Heart right ventricle (tissue), 16 donors: Measurements from ENCODE around the gene ESYT2. TPM values are rescaled to one million over a fixed set of nuclear protein-coding genes. Genes with fewer than 3 reads are reported as not detected.
A peak's percentile ranks its signal among the peaks of the same experiment; 100 is the strongest.

ENCODE experiments used
- ATAC-seq, 8 donors: fragments of 200-7000 bp; cut with Tn5 transposase; one replicate each; pipeline ENCODE4 v1.9.1; 2020; ENCODE audit warnings: mild to moderate bottlenecking in 8 of 8, moderate library complexity in 8 of 8, moderate number of reproducible peaks in 1 of 8
- DNase-seq, 2 donors: peaks; one replicate each; pipeline ENCODE4 v3.0.0-alpha.2; 2020
- H3K27ac ChIP-seq, 10 donors: fragments of 200-600 bp; sonication (generic) in 2 of 10; one replicate each; pipeline versions ENCODE4 v1.5.0 to v1.8.0; 2020 to 2022; ENCODE audit warnings: mild to moderate bottlenecking in 3 of 10
- H3K27me3 ChIP-seq, 7 donors: fragments of 200-600 bp; one replicate each; pipeline ENCODE4 v1.8.0; 2021 to 2022; ENCODE audit warnings: mild to moderate bottlenecking in 2 of 7
- H3K36me3 ChIP-seq, 9 donors: fragments of 200-600 bp; sonication (generic) in 1 of 9; one replicate each; pipeline versions ENCODE4 v1.5.0 to v1.8.0; 2020 to 2022; ENCODE audit warnings: mild to moderate bottlenecking in 2 of 9
- H3K4me1 ChIP-seq, 9 donors: fragments of 200-600 bp; sonication (generic) in 1 of 9; one replicate each; pipeline versions ENCODE4 v1.5.0 to v1.8.0; 2020 to 2022; ENCODE audit warnings: mild to moderate bottlenecking in 4 of 9
- H3K4me3 ChIP-seq, 10 donors: fragments of 200-600 bp; sonication (generic) in 2 of 10; one replicate each; pipeline versions ENCODE4 v1.5.0 to v1.8.0; 2020 to 2022; ENCODE audit warnings: mild to moderate bottlenecking in 7 of 10, moderate library complexity in 2 of 10
- H3K9me3 ChIP-seq, 11 donors: fragments of 200-600 bp in 10 of 11; sonication (generic) in 2 of 11; one replicate each; pipeline versions ENCODE4 v1.5.0 to v1.8.0; 2013 to 2022; ENCODE audit warnings: mild to moderate bottlenecking in 2 of 11, control low read depth in 1 of 11, moderate library complexity in 1 of 11
- WGBS, 2 donors: extraction: QIAGEN DNeasy Blood & Tissue Kit; methylation state at CpG; one replicate each; pipeline ENCODE4 v1.1.7; 2013; ENCODE audit warnings: inconsistent platforms in 1 of 2; 5-methylcytosine and 5-hydroxymethylcytosine counted together
- intact Hi-C, 10 donors: fragments of 100-400 bp; cut with DNase I; formaldehyde crosslinking; loops; one replicate each; pipeline versions ENCODE4 v1.11.1 to v1.14.2; 2022
- polyA plus RNA-seq, 2 donors: library from polyadenylated mRNA; stranded (reverse); fragments of 200-250 nt; gene quantifications; one replicate each; pipeline ENCODE4 v1.2.3, GENCODE V29; 2013
- total RNA-seq, 10 donors: library from RNA; stranded (reverse); fragmentation: NEBNext Ultra II Directional in 3 of 10; extraction: Animal tissue kit (Norgen Biotek cat#: 25700) in 3 of 10; gene quantifications; one replicate each; pipeline versions ENCODE4 v1.2.1 to v1.2.4, GENCODE V29; 2021 to 2023
- TF ChIP-seq, protein P1 (sequence below), 9 donors: fragments of 200-600 bp; sonication (generic) in 2 of 9; IDR thresholded peaks; one replicate each; pipeline versions ENCODE4 v1.5.0 to v1.8.0; 2021 to 2022; ENCODE audit warnings: antibody characterized with exemption in 9 of 9, mild to moderate bottlenecking in 5 of 9, moderate library complexity in 1 of 9
- donor health status: Arrhythmogenic right ventricular cardiomyopathy.
- donor health status: ischemic (EF 13 %, LVEDD 7.1; RV severe dilation, severe dysfunction).
- donor health status: healthy with polysubstance abuse.
- donor health status: DM: no; HTN: yes; CAD: no.
- donor health status: DM: no; HTN: no; CAD: no.
- donor health status: ischemic (EF 25% LVEDD 6.9; RV normal size, moderate dysfunction).
- donor health status: ischemic (EF 25% LVEDD 5.7; RV mildly dilated, moderate dysfunction).
- donor health status: healthy.
- donor health status: DM: yes; HTN: yes; CAD: no.
- donor health status: Ischemic cardiomyopathy.
- donor health status: ischemic (EF 35%, LVEDD 5.7; RV mildly dilated, moderate dysfunction).
- donor health status: nonischemic (EF 11% LVEDD 7.7; RV severe dilation, severe dysfunction).
- donor health status: DM: yes; HTN: yes; CAD: no.
- donor health status: PGD.
- donor health status: ischemic (EF 29% LVEDD 5.4; RV normal size, mild dysfunction).
- donor health status: nonischemic (EF 23%, LVEDD 6.1; RV moderate dilation, normal function).

Gene ESYT2
- total and polyA plus RNA-seq, 12 donors = 18.9 to 79.2 (median 48.7) TPM

DNA sequence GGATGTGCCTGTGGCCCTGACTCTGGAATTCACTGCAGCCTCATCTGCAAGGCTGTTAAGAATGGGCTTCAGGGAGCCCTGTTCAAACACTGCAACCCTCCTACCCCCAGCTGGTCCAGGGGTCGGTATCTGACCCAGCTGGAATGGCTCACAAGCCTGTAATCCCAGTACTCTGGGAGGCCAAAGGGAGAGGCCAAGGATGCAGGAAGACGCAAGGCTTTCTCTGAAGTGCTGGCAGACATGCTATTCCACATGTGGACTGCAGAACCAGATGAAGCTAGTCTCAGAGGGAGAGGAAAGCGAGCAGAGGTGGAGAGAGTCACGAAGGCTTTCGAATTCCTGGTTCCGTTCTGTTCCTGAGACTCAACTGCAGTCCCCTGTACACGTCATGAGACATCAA is 45.0 kb downstream of the ESYT2 start:
- DNase-seq (no peak), ATAC-seq (peak in 5 of 8 donors; percentile 7 to 43 (median 20))
- Histone ChIP-seq H3K4me1 (peaks cover 13 to 45% (median 29%) of the 10 kb centered on the region in 9 donors), H3K36me3 (peaks cover 0 to 91% (median 8%) of the 10 kb centered on the region in 9 donors), H3K27me3 (no peaks in the 10 kb centered on the region), H3K27ac (peak overlapping the region in 9 of 10 donors; percentile 72 to 90 (median 83)), H3K4me3 (no peak overlapping the region), H3K9me3 (no peaks in the 10 kb centered on the region)
- WGBS, 2 donors = 81 to 87% methylated on average over 7 of the region's 7 CpGs
- TF ChIP-seq, protein P1, sequence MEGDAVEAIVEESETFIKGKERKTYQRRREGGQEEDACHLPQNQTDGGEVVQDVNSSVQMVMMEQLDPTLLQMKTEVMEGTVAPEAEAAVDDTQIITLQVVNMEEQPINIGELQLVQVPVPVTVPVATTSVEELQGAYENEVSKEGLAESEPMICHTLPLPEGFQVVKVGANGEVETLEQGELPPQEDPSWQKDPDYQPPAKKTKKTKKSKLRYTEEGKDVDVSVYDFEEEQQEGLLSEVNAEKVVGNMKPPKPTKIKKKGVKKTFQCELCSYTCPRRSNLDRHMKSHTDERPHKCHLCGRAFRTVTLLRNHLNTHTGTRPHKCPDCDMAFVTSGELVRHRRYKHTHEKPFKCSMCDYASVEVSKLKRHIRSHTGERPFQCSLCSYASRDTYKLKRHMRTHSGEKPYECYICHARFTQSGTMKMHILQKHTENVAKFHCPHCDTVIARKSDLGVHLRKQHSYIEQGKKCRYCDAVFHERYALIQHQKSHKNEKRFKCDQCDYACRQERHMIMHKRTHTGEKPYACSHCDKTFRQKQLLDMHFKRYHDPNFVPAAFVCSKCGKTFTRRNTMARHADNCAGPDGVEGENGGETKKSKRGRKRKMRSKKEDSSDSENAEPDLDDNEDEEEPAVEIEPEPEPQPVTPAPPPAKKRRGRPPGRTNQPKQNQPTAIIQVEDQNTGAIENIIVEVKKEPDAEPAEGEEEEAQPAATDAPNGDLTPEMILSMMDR (IDR thresholded peaks at IDR 0.05) = no peak
- intact Hi-C loops = loop anchor here in 8 of 10 donors (5.0 to 10.0 kb wide), 8 partner anchors 33 to 193 kb away; partner anchors contain the start of gene ESYT2 (in 1 of the 8)

DNA sequence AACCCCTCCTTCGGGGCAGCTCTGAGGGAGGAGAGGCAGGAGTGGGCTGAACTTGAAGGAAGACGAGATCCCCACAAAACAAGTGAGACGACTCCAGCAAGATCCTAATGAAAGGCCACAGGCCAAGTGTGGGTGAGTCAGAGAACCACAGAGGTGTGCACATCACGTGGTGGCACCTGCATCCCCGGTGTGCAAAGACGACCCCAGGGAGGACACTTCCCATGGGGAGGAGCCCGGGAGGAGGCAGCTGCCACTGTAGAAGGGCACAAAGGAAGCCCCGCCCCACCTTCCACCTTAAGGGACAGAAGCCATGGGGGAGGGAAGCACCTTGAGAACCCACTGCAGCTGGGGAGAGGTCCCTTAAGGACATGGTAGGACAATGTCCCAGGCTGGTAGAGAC is 45.7 kb downstream of the ESYT2 start:
- TF ChIP-seq, protein P1 (IDR thresholded peaks at IDR 0.05) = no peak
- DNase-seq (no peak), ATAC-seq (peak in 7 of 8 donors; percentile 2 to 40 (median 14))
- peak overlapping the region in 3 of 10 donors; percentile 3 to 30 (median 13) for H3K4me3 ChIP-seq
- no peaks in the 10 kb centered on the region for H3K9me3 ChIP-seq
- intact Hi-C loops = loop anchor here in 8 of 10 donors (1.0 to 10.0 kb wide), 10 partner anchors 34 to 194 kb away; partner anchors contain the start of gene ESYT2 (in 3 of the 8)
- H3K27me3 ChIP-seq = no peaks in the 10 kb centered on the region
- WGBS, 2 donors = 48 to 49% methylated on average over 8 of the region's 8 CpGs
- peak overlapping the region; percentile 68 to 90 (median 81) for H3K27ac ChIP-seq
- peaks cover 0 to 84% (median 8%) of the 10 kb centered on the region in 9 donors for H3K36me3 ChIP-seq
- H3K4me1 ChIP-seq = peaks cover 13 to 52% (median 35%) of the 10 kb centered on the region in 9 donors

DNA sequence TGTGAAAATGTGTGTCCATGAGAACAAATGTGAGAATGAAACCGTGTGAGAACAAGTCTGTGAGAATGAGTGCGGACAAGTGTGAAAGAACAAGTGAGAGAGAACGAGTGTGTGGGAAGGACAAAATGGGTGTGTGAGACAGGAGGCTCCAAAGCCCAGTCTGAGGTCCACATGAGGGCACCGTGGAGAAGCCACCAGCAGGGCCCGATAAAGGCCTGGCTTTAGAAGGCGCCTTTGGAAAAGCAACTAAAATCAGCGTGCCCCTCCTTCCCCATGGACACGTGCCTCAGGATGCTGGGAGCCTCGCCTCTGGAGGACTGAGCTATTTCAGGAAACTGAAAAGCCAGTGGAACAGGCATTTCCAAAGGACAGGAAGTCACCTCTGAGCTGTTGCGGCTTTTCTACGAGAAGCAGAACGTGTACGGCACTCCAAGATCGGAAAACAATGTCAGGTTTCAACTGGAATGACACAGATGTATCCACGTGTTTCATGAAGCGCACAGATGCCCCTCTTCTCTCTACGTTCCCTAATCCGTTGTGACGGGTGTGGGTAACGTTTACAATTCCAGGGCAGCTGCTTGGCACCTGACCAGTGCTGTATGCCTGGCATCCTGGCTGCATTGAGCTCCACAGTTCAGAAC is 46.4 kb downstream of the ESYT2 start:
- Histone ChIP-seq H3K27ac (peak overlapping the region; percentile 68 to 90 (median 81)), H3K27me3 (no peaks in the 10 kb centered on the region), H3K4me3 (peak overlapping the region in 6 of 10 donors; percentile 3 to 36 (median 19)), H3K9me3 (no peaks in the 10 kb centered on the region), H3K36me3 (peaks cover 0 to 80% (median 8%) of the 10 kb centered on the region in 9 donors), H3K4me1 (peaks cover 13 to 59% (median 42%) of the 10 kb centered on the region in 9 donors)
- TF ChIP-seq, protein P1 (IDR thresholded peaks at IDR 0.05) = peak in 8 of 9 donors; percentile 31 to 79 (median 54)
- WGBS, 2 donors = 21 to 23% methylated on average over 20 of the region's 20 CpGs
- intact Hi-C loops = loop anchor here in 8 of 10 donors (1.0 to 10.0 kb wide), 10 partner anchors 34 to 194 kb away; partner anchors contain the start of gene ESYT2 (in 3 of the 8)
- DNase-seq = peak; percentile 55 to 85
- peak; percentile 85 to 96 (median 94) for ATAC-seq

DNA sequence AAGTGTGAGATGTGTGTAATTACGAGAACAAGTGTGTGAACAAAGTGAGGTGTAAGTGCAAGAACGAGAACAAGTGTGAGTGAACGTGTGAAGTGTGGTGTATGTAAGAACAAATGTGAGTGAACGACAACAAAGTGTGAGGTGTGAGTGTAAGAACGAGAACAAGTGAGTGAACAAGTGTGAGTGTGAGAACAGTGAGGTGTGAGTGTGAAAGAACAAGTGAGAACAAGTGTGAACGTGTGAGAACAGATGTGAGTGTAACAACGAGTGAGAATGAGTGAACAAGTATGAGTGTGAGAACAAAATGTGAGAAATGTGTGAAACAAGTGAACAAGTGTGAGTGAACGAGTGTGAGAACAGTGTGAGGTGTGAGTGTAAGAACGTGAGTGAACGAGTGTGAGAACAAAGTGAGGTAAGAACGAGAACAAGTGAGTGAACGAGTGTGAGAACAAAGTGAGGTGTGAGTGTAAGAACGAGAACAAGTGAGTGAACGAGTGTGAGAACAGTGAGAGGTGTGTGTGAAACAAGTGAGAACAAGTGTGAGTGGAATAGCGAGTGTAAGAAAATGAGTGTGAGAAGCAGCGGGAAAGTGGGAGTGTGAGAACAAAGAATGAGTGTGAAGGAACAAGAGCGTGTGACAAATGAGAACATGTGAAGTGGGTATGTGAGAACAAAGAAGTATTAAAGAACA is 47.2 kb downstream of the ESYT2 start:
- intact Hi-C loops = loop anchor here in 8 of 10 donors (2.0 to 10.0 kb wide), 9 partner anchors 35 to 195 kb away; partner anchors contain the start of gene ESYT2 (in 3 of the 8)
- Histone ChIP-seq H3K9me3 (no peaks in the 10 kb centered on the region), H3K4me3 (no peak overlapping the region), H3K27ac (peak overlapping the region; percentile 68 to 90 (median 81)), H3K4me1 (peaks cover 13 to 62% (median 43%) of the 10 kb centered on the region in 9 donors), H3K36me3 (peaks cover 0 to 79% (median 8%) of the 10 kb centered on the region in 9 donors), H3K27me3 (no peaks in the 10 kb centered on the region)
- TF ChIP-seq, protein P1 (IDR thresholded peaks at IDR 0.05) = no peak
- 87 to 93% methylated on average over 17 of the region's 17 CpGs for WGBS, 2 donors
- DNase-seq = no peak
- ATAC-seq = no peak
